Stomach (tissue), 9 donors: Measurements from ENCODE around the gene FANK1. TPM values are rescaled to one million over a fixed set of nuclear protein-coding genes. Genes with fewer than 3 reads are reported as not detected.
A peak's percentile ranks its signal among the peaks of the same experiment; 100 is the strongest.

Experiments used
- DNase-seq, 2 donors: peaks; one replicate each; pipeline versions ENCODE4 v3.0.0 to v3.0.0-alpha.2; 2013 to 2019
- H3K27ac ChIP-seq, 5 donors: fragments of 200-600 bp in 4 of 5; sonication (generic) in 4 of 5; one replicate each; pipeline ENCODE4 v1.5.1; 2013 to 2019; ENCODE audit warnings: mild to moderate bottlenecking in 1 of 5, moderate library complexity in 1 of 5
- H3K27me3 ChIP-seq, 3 donors: fragments of 200-600 bp; sonication (generic); one replicate each; pipeline ENCODE4 v1.5.1; 2017 to 2019; ENCODE audit warnings: mixed run types in 1 of 3
- H3K36me3 ChIP-seq, 4 donors: fragments of 200-600 bp; sonication (generic); 1 replicate in 3 of 4; 2 replicates in 1 of 4; pipeline ENCODE4 v1.5.1; 2016 to 2019
- H3K4me1 ChIP-seq, 4 donors: fragments of 200-600 bp; sonication (generic); one replicate each; pipeline ENCODE4 v1.5.1; 2016 to 2019
- H3K4me3 ChIP-seq, 4 donors: fragments of 200-600 bp; sonication (generic) in 3 of 4; one replicate each; pipeline ENCODE4 v1.5.1; 2016 to 2019; ENCODE audit warnings: mild to moderate bottlenecking in 1 of 4
- H3K9me3 ChIP-seq, 4 donors: fragments of 200-600 bp; sonication (generic); one replicate each; pipeline ENCODE4 v1.5.1; 2016 to 2019
- CTCF ChIP-seq, 7 experiments: fragments of 450-650 bp in 4 of 7; fragments of 200-600 bp in 3 of 7; sonication (generic) in 3 of 7; IDR thresholded peaks; one replicate each; pipeline ENCODE4 v1.5.1; 2016 to 2019; ENCODE audit warnings: antibody characterized with exemption in 7 of 7, control low read depth in 2 of 7, mild to moderate bottlenecking in 1 of 7
- EP300 ChIP-seq: sonication (generic); formaldehyde crosslinking; IDR thresholded peaks from one replicate; pipeline ENCODE4 v1.6.1; 2017; ENCODE audit warnings: antibody characterized with exemption
- POLR2A ChIP-seq, 4 donors: fragments of 450-650 bp; IDR thresholded peaks; one replicate each; pipeline ENCODE4 v1.6.1; 2016; ENCODE audit warnings: antibody characterized with exemption in 4 of 4, control low read depth in 2 of 4, mild to moderate bottlenecking in 1 of 4, moderate library complexity in 1 of 4
- POLR2AphosphoS5 ChIP-seq, 3 donors: sonication (generic); formaldehyde crosslinking; IDR thresholded peaks; one replicate each; pipeline ENCODE4 v1.6.1; 2016; ENCODE audit warnings: antibody characterized with exemption in 3 of 3
- WGBS, 5 donors: extraction: QIAGEN DNeasy Blood & Tissue Kit in 3 of 5; methylation state at CpG; one replicate each; pipeline versions ENCODE4 v1.1.5 to v1.1.7; 2013 to 2018; 5-methylcytosine and 5-hydroxymethylcytosine counted together
- intact Hi-C: fragments of 100-400 bp; cut with DNase I; formaldehyde crosslinking; loops from one replicate; pipeline ENCODE4 v1.15.1; 2023; ENCODE audit warnings: low total_unique reads
- polyA plus RNA-seq, 3 donors: library from polyadenylated mRNA; stranded (reverse); fragments of 200-250 nt; gene quantifications; one replicate each; pipeline ENCODE4 v1.2.3, GENCODE V29; 2013
- total RNA-seq, 5 donors: library from RNA; depleted of rRNA; stranded (reverse); fragments of >200 nt; gene quantifications; one replicate each; pipeline versions ENCODE4 v1.1.0 to v1.2.3, GENCODE V29; 2014 to 2016
- donor health status: healthy with polysubstance abuse.
- donor health status: Bipolar disorder and iron deficiency.
- donor health status: healthy.

Gene FANK1
- total and polyA plus RNA-seq, 8 donors = 1.6 to 13.3 (median 6.4) TPM

- Histone ChIP-seq H3K27ac (no peak overlapping the region), H3K27me3 (no peaks in the 10 kb centered on the region), H3K4me1 (peaks cover 0 to 4% (median 0%) of the 10 kb centered on the region in 4 donors), H3K36me3 (no peaks in the 10 kb centered on the region), H3K9me3 (peaks cover 2 to 17% (median 10%) of the 10 kb centered on the region in 4 donors), H3K4me3 (no peak overlapping the region)
- 55 to 67% (median 62%) methylated on average over 5 of the region's 5 CpGs for WGBS, 5 donors
- no peak for DNase-seq
- intact Hi-C loops = no loop called here
- no peak for TF ChIP-seq POLR2A (IDR thresholded peaks at IDR 0.05)
- TF ChIP-seq EP300 = no peak
- TF ChIP-seq POLR2AphosphoS5 (IDR thresholded peaks at IDR 0.05) = no peak
- TF ChIP-seq CTCF (IDR thresholded peaks at IDR 0.05) = no peak
Measured at GRCh38 chr10:126036515-126036914, 140.2 kb downstream of the FANK1 start.

- intact Hi-C loops = no loop called here
- Histone ChIP-seq H3K4me1 (peaks cover 0 to 18% (median 4%) of the 10 kb centered on the region in 4 donors), H3K4me3 (no peak overlapping the region), H3K9me3 (peaks cover 2 to 17% (median 9%) of the 10 kb centered on the region in 4 donors), H3K27me3 (no peaks in the 10 kb centered on the region), H3K36me3 (no peaks in the 10 kb centered on the region), H3K27ac (no peak overlapping the region)
- DNase-seq = no peak
- TF ChIP-seq POLR2AphosphoS5 (IDR thresholded peaks at IDR 0.05) (no peak), POLR2A (IDR thresholded peaks at IDR 0.05) (no peak), EP300 (no peak), CTCF (IDR thresholded peaks at IDR 0.05) (no peak)
- WGBS, 5 donors = 79 to 88% (median 83%) methylated on average over 10 of the region's 10 CpGs
Measured at GRCh38 chr10:126037946-126038345, 141.6 kb downstream of the FANK1 start.

GRCh38 chr10:126041117-126041516, 144.8 kb downstream of the FANK1 start:
- TF ChIP-seq POLR2A (IDR thresholded peaks at IDR 0.05) (no peak), EP300 (no peak), CTCF (IDR thresholded peaks at IDR 0.05) (no peak), POLR2AphosphoS5 (IDR thresholded peaks at IDR 0.05) (no peak)
- peak overlapping the region in 1 of 5 donors; percentile 47 for H3K27ac ChIP-seq
- H3K36me3 ChIP-seq = no peaks in the 10 kb centered on the region
- H3K9me3 ChIP-seq = no peaks in the 10 kb centered on the region
- DNase-seq = no peak
- H3K4me3 ChIP-seq = no peak overlapping the region
- intact Hi-C loops = no loop called here
- 89 to 94% (median 92%) methylated on average over 4 of the region's 4 CpGs for WGBS, 5 donors
- H3K27me3 ChIP-seq = no peaks in the 10 kb centered on the region
- H3K4me1 ChIP-seq = peaks cover 0 to 20% (median 4%) of the 10 kb centered on the region in 4 donors

- peak; percentile 41 to 95 for DNase-seq
- Histone ChIP-seq H3K4me3 (no peak overlapping the region), H3K4me1 (peaks cover 0 to 20% (median 4%) of the 10 kb centered on the region in 4 donors), H3K9me3 (no peaks in the 10 kb centered on the region), H3K27ac (peak overlapping the region in 1 of 5 donors; percentile 47), H3K36me3 (no peaks in the 10 kb centered on the region), H3K27me3 (no peaks in the 10 kb centered on the region)
- TF ChIP-seq POLR2A (IDR thresholded peaks at IDR 0.05) (no peak), EP300 (no peak), CTCF (IDR thresholded peaks at IDR 0.05) (no peak), POLR2AphosphoS5 (IDR thresholded peaks at IDR 0.05) (peak in 1 of 3 donors; percentile 58)
- WGBS, 5 donors = 14 to 30% (median 19%) methylated on average over 8 to 12 of the region's 12 CpGs
- intact Hi-C loops = no loop called here
Measured at GRCh38 chr10:126041804-126042231, 145.5 kb downstream of the FANK1 start.
